K562 (cell line): ENCODE results near the gene PPTC7. TPM values are rescaled to one million over a fixed set of nuclear protein-coding genes. Genes with fewer than 3 reads are reported as not detected.

Source experiments
- AFF1 ChIP-seq, 2 experiments: fragments of 450-650 bp; IDR thresholded peaks; 2 replicates each; pipeline ENCODE4 v1.6.1; 2018; ENCODE audit warnings: mild to moderate bottlenecking in 2 of 2, low read depth in 1 of 2; ENCODE audit not compliant: partially characterized antibody in 2 of 2
- C11orf30 ChIP-seq: fragments of 450-650 bp; IDR thresholded peaks from 2 replicates; pipeline ENCODE4 v1.6.1; 2016; ENCODE audit warnings: low read depth, mild to moderate bottlenecking
- ELF4 ChIP-seq: fragments of 450-650 bp; formaldehyde crosslinking; IDR thresholded peaks from 2 replicates; pipeline ENCODE4 v1.4.0; 2022; ENCODE audit warnings: missing genetic modification characterization
- HMBOX1 ChIP-seq: sonication (generic); IDR thresholded peaks from 2 replicates; pipeline ENCODE4 v1.6.1; 2016
- MTA2 ChIP-seq: fragments of 450-650 bp; IDR thresholded peaks from 2 replicates; pipeline ENCODE4 v1.6.1; 2016; ENCODE audit warnings: low read depth
- MXD1 ChIP-seq: fragments of 250-450 bp; sonication (Bioruptor Pico); IDR thresholded peaks from 2 replicates; pipeline ENCODE4 v1.8.0; 2021; ENCODE audit warnings: borderline replicate concordance, mild to moderate bottlenecking, moderate library complexity; ENCODE audit not compliant: poor library complexity, severe bottlenecking
- MXI1 ChIP-seq: IDR thresholded peaks from 2 replicates; pipeline ENCODE4 v1.6.1; 2011; ENCODE audit warnings: low read depth, mild to moderate bottlenecking, improper control_type of control experiment, low read length
- NCOA1 ChIP-seq: fragments of 450-650 bp; IDR thresholded peaks from 2 replicates; pipeline ENCODE4 v1.6.1; 2016; ENCODE audit warnings: low read depth
- NFIC ChIP-seq: fragments of 450-650 bp; IDR thresholded peaks from 2 replicates; pipeline ENCODE4 v1.6.1; 2017; ENCODE audit warnings: mild to moderate bottlenecking, inconsistent platforms
- PPARD ChIP-seq: fragments of 250-450 bp; sonication (Bioruptor Pico); IDR thresholded peaks from 2 replicates; pipeline ENCODE4 v1.8.0; 2022; ENCODE audit warnings: inconsistent platforms, mild to moderate bottlenecking, moderate library complexity
- TAL1 ChIP-seq: fragments of 450-650 bp; IDR thresholded peaks from 2 replicates; pipeline ENCODE4 v1.6.1; 2016; ENCODE audit warnings: mild to moderate bottlenecking
- ZBTB11 ChIP-seq, 3 experiments: fragments of 200-800 bp in 1 of 3; fragments of 250-450 bp in 1 of 3; fragments of 450-650 bp in 1 of 3; sonication (Bioruptor Pico) in 1 of 3; sonication (Bioruptor generic) in 1 of 3; formaldehyde crosslinking in 1 of 3; IDR thresholded peaks; 2 replicates each; pipeline versions ENCODE4 v1.6.1 to v1.8.0; 2016 to 2022; ENCODE audit warnings: mild to moderate bottlenecking in 2 of 3, missing genetic modification characterization in 2 of 3, missing compliant biosample characterization in 1 of 3, moderate library complexity in 1 of 3
- ZFPM2 ChIP-seq: fragments of 250-450 bp; sonication (Bioruptor Pico); IDR thresholded peaks from 2 replicates; pipeline ENCODE4 v1.5.1; 2022; ENCODE audit warnings: mild to moderate bottlenecking
- ZNF316 ChIP-seq: fragments of 450-650 bp; IDR thresholded peaks from 2 replicates; pipeline ENCODE4 v1.6.1; 2016
- ZNF41 ChIP-seq: fragments of 250-450 bp; sonication (Bioruptor Pico); conservative IDR thresholded peaks from 2 replicates; pipeline ENCODE4 v1.4.0; 2020; ENCODE audit warnings: mild to moderate bottlenecking
- ZNF512 ChIP-seq: IDR thresholded peaks from 2 replicates; pipeline ENCODE4 v1.6.1; 2016; ENCODE audit warnings: missing genetic modification characterization, missing compliant biosample characterization
- polyA plus RNA-seq, 8 experiments: library from polyadenylated mRNA; depleted of rRNA in 4 of 8; stranded (reverse) in 5 of 8; unstranded in 3 of 8; fragments of >200 nt; fragmentation: Nextera tagmentation in 2 of 8; fragmentation: Illumina TruSeq in 1 of 8; extraction: Ambion mirVana in 2 of 8; extraction: Trizol in 1 of 8; gene quantifications; 2 replicates each; pipeline versions ENCODE4 v1.2.1 to v1.2.3, GENCODE V29; 2011 to 2014; ENCODE audit warnings: inconsistent platforms in 1 of 8, missing spikeins in 1 of 8
- total RNA-seq, 7 experiments: library from RNA; depleted of rRNA in 6 of 7; stranded (reverse); fragments of >200 nt in 6 of 7; fragmentation: Illumina TruSeq in 2 of 7; extraction: Trizol in 2 of 7; gene quantifications; 2 replicates each; pipeline versions ENCODE4 v1.2.1 to v1.2.3, GENCODE V29; 2011 to 2021; ENCODE audit warnings: low replicate concordance in 1 of 7

Gene PPTC7
- total and polyA plus RNA-seq, 9 of the 15 experiments (the other 6 are each of a cell fraction or from before 2014, with no cell fraction given), result 2.6 to 23.1 (median 11.9) TPM

- TF ChIP-seq ZBTB11 (CRISPR knock-in tag; IDR thresholded peaks at IDR 0.05) (peak in 1 of 3 experiments; percentile 77; a peak in 2 of 6 replicates), MXD1 (CRISPR knock-in tag) (no peak), AFF1 (IDR thresholded peaks at IDR 0.05; ENCODE audit: low read depth in 1 of 2, partially characterized antibody in 2 of 2) (peak; percentile 69 to 81), MTA2 (no peak), C11orf30 (peak; percentile 72), MXI1 (no peak), HMBOX1 (peak; percentile 24; the same call in 1 of the 2 replicates), PPARD (CRISPR knock-in tag) (no peak), ZNF512 (tag) (no peak), ZNF316 (no peak), ZNF41 (CRISPR knock-in tag) (peak; percentile 86; the same call in 1 of the 2 replicates), TAL1 (peak; percentile 8; the same call in 1 of the 2 replicates), ZFPM2 (CRISPR knock-in tag) (no peak), ELF4 (peak; percentile 7; the same call in 1 of the 2 replicates), NCOA1 (no peak), NFIC (no peak; the same call in 1 of the 2 replicates)
Observed at GRCh38 chr12:110501752-110502738, 81.1 kb downstream of the PPTC7 start, which contains the start of the genes RAD9B and VPS29 (continued).
